GM19351 (cell line): ENCODE results near the gene JAK1.
A peak's percentile ranks its signal among the peaks of the same experiment; 100 is the strongest.

Experiments used
- ATAC-seq: cut with Tn5 transposase; IDR thresholded peaks from one replicate; pipeline ENCODE4 v1.9.1; 2021; ENCODE audit warnings: mild to moderate bottlenecking, moderate library complexity; ENCODE audit not compliant: unreplicated experiment

JAK1 gene

DNA sequence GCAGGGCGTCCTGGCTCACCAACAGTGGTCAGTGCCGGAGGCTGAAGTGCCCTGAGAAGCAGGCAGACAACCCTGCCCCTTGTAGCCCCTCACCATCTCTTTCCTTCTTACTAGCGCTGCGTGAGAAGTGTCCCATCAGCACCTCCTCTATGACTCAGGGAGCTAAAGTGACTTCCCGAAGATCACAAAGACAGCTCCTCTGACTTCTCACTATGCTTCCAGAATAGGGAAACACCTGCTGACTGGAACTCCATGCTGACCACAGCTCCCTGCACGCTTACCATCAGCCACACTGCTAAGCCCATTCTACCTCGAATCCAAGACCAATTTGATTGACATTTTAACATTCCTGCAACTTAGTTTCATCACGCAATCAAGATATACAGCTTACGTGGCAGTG, 92.8 kb downstream of the JAK1 start:
- ATAC-seq: no peak

DNA sequence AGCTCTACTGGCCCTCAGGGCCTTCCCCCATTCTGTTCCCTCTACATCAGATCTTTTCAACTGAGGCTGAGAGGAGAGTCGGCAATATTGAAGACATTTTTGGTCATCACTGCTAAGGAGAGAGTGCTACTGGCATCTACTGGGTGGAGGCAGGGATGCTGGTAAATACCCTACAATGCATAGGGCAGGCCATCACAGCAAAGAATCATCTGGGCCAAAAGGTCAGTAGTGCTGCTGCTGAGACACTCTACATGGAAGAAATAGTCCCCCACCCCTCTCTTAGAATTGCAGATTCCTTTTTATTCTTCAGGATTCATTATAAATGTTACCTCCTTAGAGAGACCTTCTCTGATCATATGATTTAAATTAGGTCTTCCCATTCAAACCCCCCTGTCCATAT, 94.3 kb downstream of the JAK1 start:
- no peak for ATAC-seq

DNA sequence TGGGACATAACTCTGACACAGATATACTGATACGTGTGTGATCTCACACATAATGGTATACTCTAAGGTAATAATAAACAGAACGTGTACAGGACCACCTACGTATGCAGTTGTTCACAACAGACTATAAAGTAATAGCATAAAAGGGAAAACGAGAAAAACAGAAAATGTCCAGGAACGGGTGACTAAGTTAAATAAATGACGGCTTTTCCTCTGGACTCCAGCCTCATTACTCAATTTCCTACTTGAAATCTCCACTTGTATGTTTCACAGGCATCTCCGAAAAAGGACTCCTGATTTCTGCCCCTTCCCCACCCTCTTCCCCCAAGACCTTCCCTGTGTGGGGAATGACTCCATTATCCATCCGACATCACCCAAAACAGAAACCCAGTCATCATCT, 95.1 kb downstream of the JAK1 start:
- no peak for ATAC-seq

DNA sequence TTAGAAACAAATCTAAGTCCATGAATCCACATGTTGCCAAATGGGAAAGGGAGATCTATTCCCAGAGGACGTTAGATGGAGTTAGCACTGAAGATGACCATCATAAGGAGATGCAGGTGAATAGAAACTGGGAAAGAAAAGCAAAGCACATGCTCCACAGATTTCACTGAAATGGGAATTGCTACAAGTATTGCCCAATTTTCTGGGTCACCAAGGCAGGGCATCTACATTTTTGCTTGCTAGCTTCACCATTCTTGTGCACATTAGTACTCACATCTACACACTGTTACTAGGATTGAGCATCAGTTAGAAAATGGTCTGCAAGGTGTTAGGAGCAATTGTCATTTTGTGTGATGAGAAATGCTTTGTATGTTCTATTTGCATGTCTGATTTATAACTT, 99.1 kb downstream of the JAK1 start:
- ATAC-seq: no peak

DNA sequence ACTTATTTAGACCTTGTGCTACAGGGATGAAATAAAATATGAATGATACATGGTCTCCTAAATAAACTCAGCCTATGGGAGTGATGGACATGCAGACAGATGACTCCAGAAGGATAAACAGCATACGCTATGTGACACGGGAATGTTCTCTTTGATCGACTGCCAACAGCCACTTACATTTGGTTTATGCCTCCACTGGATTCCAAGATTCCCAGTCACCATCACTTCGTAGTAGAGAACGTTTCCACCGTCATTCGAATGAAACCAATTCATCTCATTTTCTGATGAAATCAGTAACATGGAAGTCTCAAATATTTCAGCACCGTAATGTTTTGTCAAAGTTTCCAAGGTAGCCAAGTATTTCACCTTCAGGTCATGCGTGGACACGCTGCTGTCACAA, 99.7 kb downstream of the JAK1 start:
- no peak for ATAC-seq

DNA sequence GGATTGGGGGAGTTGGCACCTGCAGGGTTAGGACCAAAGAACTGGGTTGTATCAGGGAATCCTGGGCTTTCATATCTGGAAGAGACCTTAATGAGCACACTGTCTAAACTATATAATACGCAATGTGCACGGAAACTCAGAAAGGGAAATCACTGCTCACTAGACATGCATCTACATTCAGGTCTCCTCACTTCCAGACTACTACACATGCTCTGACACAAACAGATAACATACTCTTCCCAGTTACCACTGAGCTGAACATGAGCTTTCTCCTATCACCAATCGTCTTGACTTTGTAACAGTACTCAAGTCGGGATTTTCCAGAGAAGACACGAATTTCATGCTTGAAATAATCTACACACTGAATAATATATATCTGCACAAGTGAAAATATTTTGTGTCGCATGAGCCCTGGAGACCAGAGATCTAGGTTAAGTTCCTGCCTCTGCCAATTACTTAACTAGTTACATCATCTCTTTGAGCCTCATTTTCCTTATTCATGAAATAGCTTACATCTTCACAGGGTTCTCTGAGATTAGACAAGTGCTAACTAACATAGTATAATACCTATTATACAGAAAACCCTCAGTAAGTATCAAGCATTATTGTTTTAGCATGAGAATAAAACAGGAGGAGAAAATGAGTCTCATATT, 101.1 kb downstream of the JAK1 start:
- no peak for ATAC-seq

DNA sequence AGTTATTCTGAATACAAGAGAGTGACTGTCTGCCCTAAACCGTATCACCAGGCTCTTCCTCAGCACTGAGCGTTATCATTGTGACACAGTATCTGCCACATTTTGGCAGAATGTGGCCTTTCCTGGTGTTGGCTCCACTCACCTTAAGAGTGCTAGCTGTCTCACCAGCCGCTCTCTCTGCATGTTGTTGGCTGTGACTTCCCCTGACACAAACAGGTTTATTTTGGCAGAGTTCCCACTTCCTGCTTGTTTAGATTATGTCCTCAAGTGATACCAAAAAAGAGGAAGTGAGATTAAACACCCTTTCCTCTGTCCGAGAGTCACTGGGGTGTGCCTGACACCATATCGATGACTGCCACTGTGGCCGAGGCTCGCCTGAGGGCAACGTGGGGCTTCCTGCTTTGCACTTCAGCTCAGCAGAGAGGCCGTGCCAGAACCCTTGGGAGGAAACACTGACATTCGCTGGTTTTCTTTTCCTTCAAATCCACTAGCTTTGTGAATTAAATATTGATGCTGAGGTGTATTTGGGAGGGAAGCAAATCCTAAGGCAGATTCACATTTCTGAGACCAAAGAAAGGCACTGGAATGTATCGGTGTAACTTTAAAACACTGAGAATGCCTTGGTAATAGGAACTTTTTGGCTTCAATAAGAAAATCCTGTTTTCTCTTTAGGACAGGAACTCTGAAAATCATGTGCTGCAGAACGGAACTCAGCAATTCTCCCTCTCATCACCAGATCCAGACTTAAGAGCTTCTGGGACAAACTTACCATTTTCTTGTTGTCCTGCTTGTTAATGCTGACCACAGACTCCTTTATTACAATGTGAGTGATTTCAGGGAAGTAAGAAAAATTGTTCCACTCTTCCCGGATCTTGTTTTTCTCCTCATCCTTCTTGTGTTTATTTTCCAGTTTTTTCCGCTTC, 102.1 kb downstream of the JAK1 start:
- ATAC-seq: peak; percentile 99

DNA sequence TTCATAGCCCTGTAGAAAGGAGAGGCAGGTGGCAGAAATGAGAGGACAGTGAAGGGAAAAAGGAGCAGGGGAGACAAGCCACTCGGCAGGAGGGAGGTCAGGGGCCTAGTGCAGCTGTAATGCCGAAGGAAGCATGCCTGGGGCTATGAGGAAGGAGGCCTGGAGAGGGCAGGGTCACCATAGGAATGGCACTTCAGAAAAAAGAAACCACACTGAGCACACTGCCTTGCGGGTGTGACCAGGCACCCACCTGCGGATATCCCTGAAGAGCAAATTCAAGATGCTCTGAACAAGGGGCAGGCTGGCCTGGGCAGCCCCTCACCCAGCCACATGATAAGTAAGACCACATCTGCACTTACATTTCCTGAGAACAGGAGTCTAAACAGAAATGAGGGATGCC, 104.7 kb downstream of the JAK1 start:
- no peak for ATAC-seq

DNA sequence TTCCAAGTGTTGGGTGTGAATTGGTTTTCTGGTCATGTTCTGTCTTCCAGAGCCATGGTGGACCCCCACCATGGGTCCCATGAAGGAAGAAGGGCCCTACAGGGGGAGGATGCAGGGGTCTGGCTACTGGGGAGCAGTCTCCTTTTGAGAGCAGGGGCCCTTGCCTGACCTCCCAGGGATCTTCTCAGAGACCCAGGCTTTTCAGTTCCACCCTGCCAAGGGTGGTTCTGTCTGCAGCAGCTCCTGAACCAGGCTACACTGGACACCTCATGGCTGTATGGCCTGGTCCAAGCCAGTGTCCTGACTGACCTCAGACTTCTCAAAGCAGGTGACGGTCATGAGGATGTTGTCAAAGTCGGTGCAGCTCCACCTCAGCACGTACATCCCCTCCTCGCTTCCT, 109.0 kb downstream of the JAK1 start:
- ATAC-seq: no peak

DNA sequence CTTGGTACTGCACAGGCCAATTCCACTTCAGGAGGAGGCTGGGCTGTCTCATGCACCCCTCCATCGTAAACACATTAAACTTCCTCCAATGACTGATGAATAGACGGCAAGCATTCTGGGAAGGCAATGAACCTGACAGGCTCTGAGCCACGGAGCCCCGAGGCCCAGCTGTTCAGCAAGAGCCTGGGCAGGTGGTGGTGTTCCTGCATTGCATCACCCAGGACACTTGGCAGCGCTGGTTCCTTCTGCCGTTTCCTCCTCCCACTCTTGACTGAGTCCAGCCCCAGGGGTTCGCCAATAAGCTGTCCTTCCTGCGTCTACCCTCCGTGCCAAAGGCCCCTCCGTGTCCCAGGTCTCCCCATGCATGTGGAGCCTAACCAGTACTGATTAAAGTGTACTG, 109.8 kb downstream of the JAK1 start:
- ATAC-seq: no peak

DNA sequence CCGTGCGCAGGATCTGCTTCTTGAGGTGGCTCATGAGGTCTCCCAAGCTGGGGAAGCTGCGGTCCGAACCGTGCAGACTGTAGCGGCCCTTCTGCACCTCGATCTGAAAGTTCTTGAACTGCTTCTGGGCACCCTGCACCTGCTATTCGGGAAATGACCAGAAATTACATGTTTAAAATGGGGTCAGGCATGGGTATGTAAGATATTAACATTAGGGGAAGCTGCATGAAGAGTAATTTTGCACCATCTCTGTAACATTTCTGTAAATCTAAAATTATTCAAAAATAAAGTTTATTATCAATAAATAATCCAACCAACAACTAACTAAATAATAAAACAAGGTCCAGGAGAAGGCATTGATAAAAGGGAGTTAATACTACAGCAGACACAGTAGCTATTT, 110.8 kb downstream of the JAK1 start:
- no peak for ATAC-seq

DNA sequence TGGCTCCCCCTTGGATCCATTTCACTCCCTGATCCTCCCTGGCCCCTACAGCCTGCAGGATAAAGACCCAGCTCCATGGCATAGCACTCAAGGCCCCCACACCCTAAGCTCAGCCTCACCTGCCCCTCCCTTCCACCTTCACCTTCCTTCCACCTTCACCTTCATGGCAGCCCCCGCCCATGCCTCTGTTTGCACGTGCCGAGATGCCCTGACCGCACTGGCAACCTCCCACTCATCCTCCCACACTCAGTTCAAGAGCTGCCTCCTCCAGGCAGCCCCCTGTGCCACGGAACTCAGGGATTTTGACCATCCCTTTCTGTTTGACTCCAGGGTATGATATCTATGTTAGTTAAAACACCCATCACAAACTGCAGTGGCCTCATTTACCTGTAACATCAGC, 111.7 kb downstream of the JAK1 start:
- ATAC-seq: no peak

DNA sequence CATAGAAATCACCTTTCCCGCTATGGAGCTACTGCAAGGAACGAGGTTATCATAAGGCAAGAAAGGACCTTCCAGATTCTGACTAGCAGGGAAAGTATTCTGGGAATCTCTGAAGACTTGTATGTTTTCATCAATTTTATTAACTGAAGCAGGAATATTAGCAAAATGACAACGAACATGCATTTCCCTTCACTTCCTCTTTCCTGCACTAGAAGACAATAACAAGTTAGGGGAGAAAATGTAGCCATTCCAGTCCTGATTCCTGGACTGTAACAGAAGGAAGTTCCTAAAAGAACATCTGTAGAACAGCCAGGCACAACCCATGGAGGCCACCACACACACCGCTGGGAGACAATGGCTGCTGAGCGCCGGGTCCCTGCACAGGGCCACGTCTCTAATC, 114.7 kb downstream of the JAK1 start:
- no peak for ATAC-seq

DNA sequence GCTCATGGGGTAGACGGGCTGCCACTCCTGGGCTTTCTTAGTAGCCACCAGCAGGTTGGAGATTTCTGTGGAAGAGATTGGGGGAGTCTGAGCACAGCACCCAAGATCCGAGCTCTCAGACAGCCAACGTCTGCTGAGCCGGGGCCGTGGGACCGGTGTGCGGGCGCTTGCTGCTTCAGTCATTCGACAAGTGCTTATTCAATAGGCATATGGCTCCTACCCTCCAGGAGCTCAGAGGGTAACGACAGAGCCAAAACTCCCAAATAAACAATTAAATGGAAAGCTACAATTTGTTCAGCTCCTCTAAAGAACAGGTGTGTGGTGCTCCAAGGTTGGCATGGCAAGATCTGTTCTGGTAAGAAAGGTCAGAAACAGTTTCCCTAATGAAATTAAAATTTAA, 115.5 kb downstream of the JAK1 start:
- ATAC-seq: no peak

DNA sequence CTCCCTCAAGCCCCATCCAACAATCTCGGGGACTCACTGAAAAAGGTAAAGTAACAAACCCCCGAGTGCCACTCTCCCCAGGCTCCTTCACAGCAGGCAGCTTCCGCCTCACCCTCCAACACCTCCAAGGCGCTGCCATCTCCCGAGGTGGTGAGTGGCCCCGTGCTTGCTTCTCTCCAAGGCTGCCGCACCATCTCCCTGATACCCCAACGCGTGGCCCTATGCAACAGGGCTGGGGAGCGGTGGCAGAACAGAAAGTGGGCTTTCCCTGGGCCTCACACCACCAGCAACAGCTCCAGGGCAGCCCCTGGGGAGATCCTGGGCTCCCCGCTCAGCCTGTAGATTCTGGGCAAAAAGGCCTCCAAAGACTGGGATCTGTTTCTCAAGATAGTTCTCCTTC, 116.4 kb downstream of the JAK1 start:
- no peak for ATAC-seq

DNA sequence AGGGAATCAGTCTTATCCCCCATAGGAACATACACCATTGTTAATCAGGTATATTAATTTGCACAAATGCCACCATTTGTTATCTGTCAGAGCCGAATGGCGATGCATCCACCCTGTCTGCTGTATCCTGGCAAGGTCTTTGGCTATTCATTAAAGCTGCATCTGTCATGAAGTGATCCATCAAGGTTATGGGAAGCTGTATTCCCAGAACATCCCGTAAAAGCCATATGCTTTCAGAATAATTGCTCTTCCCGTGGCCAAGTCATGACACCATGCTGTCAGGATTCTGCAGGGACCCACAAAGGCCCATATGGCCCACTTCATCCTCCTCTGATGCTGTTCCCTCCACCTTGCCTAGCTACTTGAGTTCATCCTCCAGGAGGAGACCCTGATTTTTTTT, 117.5 kb downstream of the JAK1 start:
- no peak for ATAC-seq

DNA sequence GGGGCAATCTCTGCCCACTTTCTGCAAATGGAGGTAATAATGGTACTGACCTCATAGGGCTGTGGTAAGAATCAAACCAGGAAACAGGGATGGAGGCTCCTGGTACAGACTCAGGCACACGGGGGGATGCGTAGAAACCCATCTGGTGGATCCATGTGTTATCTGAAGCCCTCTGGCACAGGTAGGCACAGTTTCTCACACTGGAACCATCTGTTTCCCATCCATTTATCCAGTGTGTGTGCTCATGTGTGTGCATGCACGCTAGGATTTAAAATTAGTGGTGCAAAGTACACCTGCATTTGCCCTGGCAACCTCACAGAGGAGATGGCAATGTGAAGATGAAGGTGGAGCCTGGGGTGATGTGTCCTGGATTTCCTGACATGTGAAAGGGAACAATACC, 118.2 kb downstream of the JAK1 start:
- no peak for ATAC-seq

DNA sequence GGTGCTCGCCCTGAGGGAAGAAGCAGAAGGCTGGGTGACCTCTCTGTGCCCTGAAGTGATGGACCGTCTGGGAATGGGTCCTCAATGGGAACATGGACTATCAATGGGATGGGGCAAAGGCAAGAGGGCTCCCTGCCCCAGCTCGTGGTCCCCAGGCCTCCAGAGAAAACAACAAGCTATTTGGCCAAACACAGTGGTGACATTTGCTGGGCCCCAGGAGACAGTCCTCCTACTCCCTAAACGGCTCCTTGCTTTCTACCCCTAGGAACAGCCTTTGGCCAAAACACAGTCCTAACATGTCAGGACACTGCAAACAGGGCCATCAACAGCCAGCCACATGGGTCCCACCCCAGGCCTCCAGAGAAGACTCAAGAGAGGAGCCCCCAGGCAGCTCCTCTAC, 118.7 kb downstream of the JAK1 start:
- ATAC-seq: no peak

DNA sequence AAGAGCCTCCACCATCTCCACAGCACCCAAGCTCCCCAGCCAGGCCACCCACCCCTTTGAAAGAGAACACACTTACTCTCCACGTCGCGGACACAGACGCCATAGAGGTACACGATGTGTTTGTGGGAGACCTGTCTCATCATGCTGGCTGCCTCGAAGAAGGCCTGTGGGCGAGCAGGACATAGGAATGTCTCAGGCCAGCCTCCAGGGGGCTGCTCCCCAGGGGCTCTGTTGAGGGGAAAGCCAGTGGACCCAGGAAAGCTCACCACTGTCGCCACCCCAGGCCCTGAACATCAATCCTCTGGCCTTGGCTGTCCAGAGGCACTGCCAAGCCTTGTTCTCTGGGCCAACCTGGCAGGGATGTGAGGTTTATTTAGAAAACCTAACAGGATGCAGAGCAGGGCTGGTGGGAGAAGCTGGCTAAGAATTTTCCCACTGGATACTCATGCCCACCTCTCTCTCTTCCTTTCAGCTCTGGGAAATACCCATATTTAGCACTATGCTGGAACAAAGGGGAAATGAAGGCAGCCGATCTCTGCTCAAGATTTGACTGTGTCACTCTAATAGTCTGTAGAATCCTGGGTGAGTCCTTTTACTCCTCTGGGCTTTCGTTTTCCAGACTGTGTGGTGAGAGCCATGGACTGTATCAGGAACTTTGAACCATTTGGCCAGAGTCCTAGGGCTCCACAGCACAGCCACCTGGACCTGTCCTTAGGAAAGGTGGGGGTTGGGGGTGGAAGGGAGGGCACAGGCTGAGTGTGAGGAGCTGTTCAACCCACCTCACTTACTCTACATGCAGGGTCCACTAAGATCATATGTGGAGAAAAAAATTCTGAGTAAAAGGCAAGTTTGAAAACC, 119.5 kb downstream of the JAK1 start:
- no peak for ATAC-seq

DNA sequence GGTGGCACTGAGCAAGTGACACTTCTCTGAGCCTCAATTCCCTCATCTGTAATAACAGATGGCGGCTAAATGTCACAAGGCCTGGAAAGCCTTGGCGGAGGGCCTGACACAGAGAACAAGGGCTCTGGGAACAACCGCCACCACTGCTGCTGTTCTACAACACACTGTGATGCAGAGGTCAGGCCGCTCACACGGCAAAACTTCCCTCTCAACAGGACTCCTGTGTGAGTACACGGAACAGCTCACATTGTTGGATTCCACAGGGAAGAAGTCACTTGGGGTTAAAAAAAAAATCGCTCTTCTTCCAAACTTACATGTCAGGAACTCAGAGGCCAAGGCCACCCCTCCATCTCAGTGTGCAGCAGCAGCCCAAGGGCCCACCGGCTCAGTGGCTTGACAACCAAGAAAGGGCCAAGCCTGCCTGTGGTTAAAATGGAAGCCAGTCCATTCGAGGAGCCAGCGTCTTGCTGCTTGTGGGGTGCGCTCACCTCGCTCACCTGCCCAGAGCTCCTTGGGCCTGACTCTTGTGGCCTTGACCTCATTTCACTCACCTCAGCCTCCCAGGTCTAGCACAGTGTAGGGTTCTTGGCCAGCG, 120.4 kb downstream of the JAK1 start:
- ATAC-seq: no peak

DNA sequence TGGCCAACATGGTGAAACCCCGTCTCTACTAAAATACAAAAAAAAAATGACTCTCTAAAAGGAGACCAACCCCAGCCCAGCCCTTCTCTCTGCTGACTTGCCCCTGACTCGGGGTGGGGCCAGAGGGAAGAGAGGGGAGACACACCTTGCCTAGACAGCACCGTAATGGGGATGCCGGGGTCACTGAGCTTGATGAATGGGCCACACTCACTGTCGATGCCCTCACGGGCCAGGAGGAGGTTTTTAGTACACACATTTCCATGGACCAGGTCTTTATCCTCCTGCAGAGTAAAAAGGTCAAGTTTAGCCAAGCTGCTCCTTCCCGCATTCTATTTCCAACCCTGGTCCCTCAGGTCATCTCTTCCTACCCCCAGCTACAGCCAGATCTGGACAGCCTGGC, 121.7 kb downstream of the JAK1 start:
- no peak for ATAC-seq
